K562 (cell line): ENCODE measurements around the gene PGAP3. TPM values are rescaled to one million over a fixed set of nuclear protein-coding genes. Genes with fewer than 3 reads are reported as not detected.
A peak's percentile ranks its signal among the peaks of the same experiment; 100 is the strongest.

ENCODE experiments used
- BCOR ChIP-seq: fragments of 450-650 bp; IDR thresholded peaks from 2 replicates; pipeline ENCODE4 v1.6.1; 2016
- CGGBP1 ChIP-seq: fragments of 250-450 bp; sonication (Bioruptor Pico); IDR thresholded peaks from 2 replicates; pipeline ENCODE4 v1.9.0; 2021; ENCODE audit warnings: mild to moderate bottlenecking
- EP300 ChIP-seq: IDR thresholded peaks from 2 replicates; pipeline ENCODE4 v1.6.1; 2012; ENCODE audit warnings: low read length, improper control_type of control experiment
- ETV1 ChIP-seq: fragments of 450-650 bp; conservative IDR thresholded peaks from 2 replicates; pipeline ENCODE4 v1.6.1; 2016; ENCODE audit warnings: missing genetic modification characterization, control low read depth, low read depth, missing compliant biosample characterization
- GATAD2A ChIP-seq: fragments of 450-650 bp; IDR thresholded peaks from 2 replicates; pipeline ENCODE4 v1.6.1; 2017
- HIVEP1 ChIP-seq: fragments of 250-450 bp; sonication (Bioruptor Pico); IDR thresholded peaks from 2 replicates; pipeline ENCODE4 v1.4.0; 2020; ENCODE audit warnings: mild to moderate bottlenecking
- HMGN3 ChIP-seq: IDR thresholded peaks from 2 replicates; pipeline ENCODE4 v1.6.1; 2011; ENCODE audit warnings: borderline replicate concordance, low read depth, mild to moderate bottlenecking, mixed read lengths, low read length; ENCODE audit not compliant: insufficient read length; ENCODE audit errors: extremely low read depth
- KDM2B ChIP-seq: fragments of 250-450 bp; sonication (Bioruptor Pico); IDR thresholded peaks from 2 replicates; pipeline ENCODE4 v1.8.0; 2021; ENCODE audit warnings: mild to moderate bottlenecking, moderate library complexity
- KLF1 ChIP-seq: fragments of 450-650 bp; IDR thresholded peaks from 2 replicates; pipeline ENCODE4 v1.6.1; 2016; ENCODE audit warnings: missing genetic modification characterization, missing compliant biosample characterization
- MAZ ChIP-seq, 2 experiments: fragments of 450-650 bp in 1 of 2; sonication (generic) in 1 of 2; formaldehyde crosslinking; IDR thresholded peaks in 1 of 2; conservative IDR thresholded peaks in 1 of 2; 2 replicates each; pipeline versions ENCODE4 v1.4.0 to v1.5.0; 2020; ENCODE audit warnings: mild to moderate bottlenecking in 1 of 2, missing genetic modification reagents in 1 of 2
- MBD2 ChIP-seq: sonication (generic); IDR thresholded peaks from 2 replicates; pipeline ENCODE4 v1.6.1; 2016; ENCODE audit warnings: low read depth, borderline replicate concordance
- NCOA1 ChIP-seq: fragments of 450-650 bp; IDR thresholded peaks from 2 replicates; pipeline ENCODE4 v1.6.1; 2016; ENCODE audit warnings: low read depth
- NFIC ChIP-seq: fragments of 450-650 bp; IDR thresholded peaks from 2 replicates; pipeline ENCODE4 v1.6.1; 2017; ENCODE audit warnings: mild to moderate bottlenecking, inconsistent platforms
- RBM34 ChIP-seq: fragments of 200-400 bp; formaldehyde crosslinking; IDR thresholded peaks from 2 replicates; pipeline ENCODE4 v1.6.1; 2018; ENCODE audit warnings: low read length, borderline replicate concordance; ENCODE audit not compliant: insufficient read depth
- RFX1 ChIP-seq: fragments of 450-650 bp; IDR thresholded peaks from 2 replicates; pipeline ENCODE4 v1.6.1; 2016; ENCODE audit warnings: mild to moderate bottlenecking, moderate library complexity
- SMARCE1 ChIP-seq: fragments of 450-650 bp; IDR thresholded peaks from 2 replicates; pipeline ENCODE4 v1.7.1; 2016; ENCODE audit warnings: mild to moderate bottlenecking
- TAL1 ChIP-seq: fragments of 450-650 bp; IDR thresholded peaks from 2 replicates; pipeline ENCODE4 v1.6.1; 2016; ENCODE audit warnings: mild to moderate bottlenecking
- TEAD1 ChIP-seq, 2 experiments: fragments of 450-650 bp in 1 of 2; sonication (generic) in 1 of 2; formaldehyde crosslinking; IDR thresholded peaks; 2 replicates each; pipeline versions ENCODE4 v1.4.0 to v1.8.0; 2020 to 2022; ENCODE audit warnings: mild to moderate bottlenecking in 2 of 2, missing genetic modification reagents in 1 of 2
- UBTF ChIP-seq, 2 experiments: IDR thresholded peaks; 2 replicates each; pipeline ENCODE4 v1.6.1; 2012; ENCODE audit warnings: improper control_type of control experiment in 2 of 2, low read depth in 2 of 2, low read length in 2 of 2, borderline replicate concordance in 1 of 2
- ZC3H11A ChIP-seq: IDR thresholded peaks from 2 replicates; pipeline ENCODE4 v1.6.1; 2012; ENCODE audit warnings: low read depth, low read length, improper control_type of control experiment
- polyA plus RNA-seq, 8 experiments: library from polyadenylated mRNA; depleted of rRNA in 4 of 8; stranded (reverse) in 5 of 8; unstranded in 3 of 8; fragments of >200 nt; fragmentation: Nextera tagmentation in 2 of 8; fragmentation: Illumina TruSeq in 1 of 8; extraction: Ambion mirVana in 2 of 8; extraction: Trizol in 1 of 8; gene quantifications; 2 replicates each; pipeline versions ENCODE4 v1.2.1 to v1.2.3, GENCODE V29; 2011 to 2014; ENCODE audit warnings: inconsistent platforms in 1 of 8, missing spikeins in 1 of 8
- total RNA-seq, 7 experiments: library from RNA; depleted of rRNA in 6 of 7; stranded (reverse); fragments of >200 nt in 6 of 7; fragmentation: Illumina TruSeq in 2 of 7; extraction: Trizol in 2 of 7; gene quantifications; 2 replicates each; pipeline versions ENCODE4 v1.2.1 to v1.2.3, GENCODE V29; 2011 to 2021; ENCODE audit warnings: low replicate concordance in 1 of 7
- TF ChIP-seq, protein P1 (sequence below): fragments of 250-450 bp; sonication (Bioruptor Pico); IDR thresholded peaks from 2 replicates; pipeline ENCODE4 v1.9.0; 2021; ENCODE audit warnings: mild to moderate bottlenecking, inconsistent platforms

Gene PGAP3
- total and polyA plus RNA-seq, 9 of the 15 experiments (the other 6 are each of a cell fraction or from before 2014, with no cell fraction given), result 0.38 to 9.4 (median 4.5) TPM

DNA sequence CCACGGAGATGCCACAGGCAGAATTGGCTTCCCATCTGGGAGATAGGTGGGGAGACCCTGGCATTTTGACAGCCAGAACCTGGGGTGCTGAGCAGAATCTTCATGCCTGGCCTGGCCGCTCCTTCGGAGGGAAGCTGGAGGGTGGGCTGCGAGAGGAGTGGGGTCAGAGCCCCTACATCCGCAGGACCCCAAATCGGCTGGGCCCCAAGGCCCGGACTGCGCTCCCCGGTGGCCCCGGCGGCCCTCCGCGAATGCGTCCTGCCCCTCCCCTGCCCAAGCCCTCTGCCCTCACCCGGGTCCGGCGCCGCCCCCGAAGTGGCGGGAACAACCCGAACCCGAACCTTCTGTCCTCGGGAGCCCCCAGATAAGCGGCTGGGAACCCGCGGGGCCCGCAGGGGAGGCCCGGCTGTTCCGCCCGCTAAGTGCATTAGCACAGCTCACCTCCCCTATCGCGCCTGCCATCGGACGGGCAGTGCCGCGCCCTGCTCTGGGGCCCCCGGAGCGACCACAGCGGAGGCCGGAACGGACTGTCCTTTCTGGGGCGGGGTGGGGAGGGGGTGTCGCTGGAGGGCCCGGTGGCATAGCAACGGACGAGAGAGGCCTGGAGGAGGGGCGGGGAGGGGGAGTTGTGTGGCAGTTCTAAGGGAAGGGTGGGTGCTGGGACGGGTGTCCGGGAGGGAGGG, 20.5 kb downstream of the PGAP3 start (continued):
- peak; percentile 80 to 89; a peak in 3 of 4 replicates for TF ChIP-seq UBTF (IDR thresholded peaks at IDR 0.05; ENCODE audit: borderline replicate concordance in 1 of 2, low read depth in 2 of 2, low read length in 2 of 2)
- TF ChIP-seq MBD2, result peak; percentile 82; the same call in 1 of the 2 replicates
- peak; percentile 84 for TF ChIP-seq GATAD2A
- no peak for TF ChIP-seq RBM34
- peak; percentile 43; the same call in 1 of the 2 replicates for TF ChIP-seq TAL1
- 0 out of 2 replicates have a peak, but pooled peaks have one; percentile 10 for TF ChIP-seq CGGBP1 (CRISPR knock-in tag)
- TF ChIP-seq BCOR, result peak; percentile 35; the same call in 1 of the 2 replicates
- TF ChIP-seq KDM2B (CRISPR knock-in tag), result peak; percentile 95
- peak; percentile 88 for TF ChIP-seq KLF1 (tag)
- 0 out of 4 replicates have a peak, but pooled peaks of 1 of the 2 experiments have one; percentile 40 for TF ChIP-seq TEAD1 (CRISPR knock-in tag; IDR thresholded peaks at IDR 0.05)
- peak; percentile 80 for TF ChIP-seq EP300
- TF ChIP-seq MAZ (CRISPR knock-in tag; conservative IDR thresholded peaks at IDR 0.05 in 1 of 2, IDR thresholded peaks at IDR 0.05 in 1 of 2), result peak; percentile 68 to 94
- TF ChIP-seq ZC3H11A, result no peak
- TF ChIP-seq, protein P1, sequence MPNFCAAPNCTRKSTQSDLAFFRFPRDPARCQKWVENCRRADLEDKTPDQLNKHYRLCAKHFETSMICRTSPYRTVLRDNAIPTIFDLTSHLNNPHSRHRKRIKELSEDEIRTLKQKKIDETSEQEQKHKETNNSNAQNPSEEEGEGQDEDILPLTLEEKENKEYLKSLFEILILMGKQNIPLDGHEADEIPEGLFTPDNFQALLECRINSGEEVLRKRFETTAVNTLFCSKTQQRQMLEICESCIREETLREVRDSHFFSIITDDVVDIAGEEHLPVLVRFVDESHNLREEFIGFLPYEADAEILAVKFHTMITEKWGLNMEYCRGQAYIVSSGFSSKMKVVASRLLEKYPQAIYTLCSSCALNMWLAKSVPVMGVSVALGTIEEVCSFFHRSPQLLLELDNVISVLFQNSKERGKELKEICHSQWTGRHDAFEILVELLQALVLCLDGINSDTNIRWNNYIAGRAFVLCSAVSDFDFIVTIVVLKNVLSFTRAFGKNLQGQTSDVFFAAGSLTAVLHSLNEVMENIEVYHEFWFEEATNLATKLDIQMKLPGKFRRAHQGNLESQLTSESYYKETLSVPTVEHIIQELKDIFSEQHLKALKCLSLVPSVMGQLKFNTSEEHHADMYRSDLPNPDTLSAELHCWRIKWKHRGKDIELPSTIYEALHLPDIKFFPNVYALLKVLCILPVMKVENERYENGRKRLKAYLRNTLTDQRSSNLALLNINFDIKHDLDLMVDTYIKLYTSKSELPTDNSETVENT (CRISPR knock-in tag), result peak; percentile 43; the same call in 1 of the 2 replicates
- peak; percentile 79 for TF ChIP-seq ETV1 (tag)
- peak; percentile 43; the same call in 1 of the 2 replicates for TF ChIP-seq NCOA1
- peak; percentile 39; the same call in 1 of the 2 replicates for TF ChIP-seq SMARCE1
- TF ChIP-seq NFIC, result peak; percentile 51
- TF ChIP-seq RFX1, result peak; percentile 75; the same call in 1 of the 2 replicates
- TF ChIP-seq HMGN3, result peak; percentile 98
- TF ChIP-seq HIVEP1, result peak; percentile 59; the same call in 1 of the 2 replicates
